GM19455 (cell line): Measurements from ENCODE around the gene ABLIM3.

Experiments used
- ATAC-seq: cut with Tn5 transposase; IDR thresholded peaks from one replicate; pipeline ENCODE4 v1.9.1; 2021; ENCODE audit not compliant: unreplicated experiment

ABLIM3 gene

DNA sequence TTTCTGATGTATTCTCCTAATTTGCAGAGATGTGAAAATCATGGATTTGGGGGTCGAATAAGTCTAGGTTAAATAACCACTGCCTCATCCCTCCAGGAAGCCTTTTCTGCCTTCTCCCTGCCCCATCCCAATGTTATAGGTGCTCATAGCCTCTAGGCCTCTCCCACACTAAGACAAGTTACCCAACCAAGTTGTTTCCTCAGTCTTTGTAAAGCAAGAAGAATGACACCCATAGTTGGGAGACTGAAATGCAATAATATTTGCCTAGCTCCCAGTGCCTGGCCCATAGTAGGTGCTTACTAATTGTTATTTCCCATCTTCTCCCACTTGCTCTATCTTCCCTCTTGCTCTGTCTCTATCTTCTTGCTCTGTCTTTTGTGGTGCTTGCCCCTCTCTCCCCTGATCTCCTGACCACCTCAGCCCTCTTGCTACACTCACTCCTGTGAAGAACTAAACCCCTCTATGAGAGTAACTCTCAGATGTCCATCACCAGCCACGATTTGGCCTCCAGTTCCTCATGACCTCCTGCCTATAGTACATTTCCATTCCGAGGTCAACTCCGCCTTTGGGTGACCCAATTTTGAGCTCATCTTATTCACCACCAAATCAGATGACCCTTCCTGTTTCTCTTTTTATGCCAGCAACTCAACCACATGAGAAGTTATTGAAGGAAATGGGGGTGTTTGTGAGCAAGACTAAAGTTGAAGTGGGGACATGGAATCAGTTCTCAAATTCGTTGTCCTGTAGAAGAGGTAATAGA, 137.3 kb downstream of the ABLIM3 start:
- no peak for ATAC-seq

DNA sequence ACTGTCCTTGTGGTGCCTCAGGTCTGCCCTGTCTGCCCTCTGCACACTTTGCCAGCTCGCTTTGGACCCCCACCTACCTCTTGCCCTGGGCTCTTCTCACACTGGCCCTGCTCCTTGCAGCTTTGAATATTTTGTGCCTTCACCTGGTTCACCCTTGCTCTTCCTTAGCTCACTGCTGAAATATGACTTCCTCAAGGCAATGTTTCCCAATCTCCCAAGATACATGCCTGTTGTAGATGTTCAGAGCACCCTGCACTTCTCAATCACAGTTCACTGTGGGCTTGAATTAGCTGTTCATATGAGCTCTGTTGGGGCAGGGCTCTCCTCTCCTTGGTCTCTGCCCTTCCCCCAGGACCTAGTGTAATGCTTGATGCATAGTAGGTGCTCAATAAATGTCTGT, 138.4 kb downstream of the ABLIM3 start:
- no peak for ATAC-seq

GRCh38 chr5:149280124-149280523, 138.8 kb downstream of the ABLIM3 start:
- no peak for ATAC-seq

GRCh38 chr5:149280802-149281201, 139.5 kb downstream of the ABLIM3 start:
- no peak for ATAC-seq

DNA sequence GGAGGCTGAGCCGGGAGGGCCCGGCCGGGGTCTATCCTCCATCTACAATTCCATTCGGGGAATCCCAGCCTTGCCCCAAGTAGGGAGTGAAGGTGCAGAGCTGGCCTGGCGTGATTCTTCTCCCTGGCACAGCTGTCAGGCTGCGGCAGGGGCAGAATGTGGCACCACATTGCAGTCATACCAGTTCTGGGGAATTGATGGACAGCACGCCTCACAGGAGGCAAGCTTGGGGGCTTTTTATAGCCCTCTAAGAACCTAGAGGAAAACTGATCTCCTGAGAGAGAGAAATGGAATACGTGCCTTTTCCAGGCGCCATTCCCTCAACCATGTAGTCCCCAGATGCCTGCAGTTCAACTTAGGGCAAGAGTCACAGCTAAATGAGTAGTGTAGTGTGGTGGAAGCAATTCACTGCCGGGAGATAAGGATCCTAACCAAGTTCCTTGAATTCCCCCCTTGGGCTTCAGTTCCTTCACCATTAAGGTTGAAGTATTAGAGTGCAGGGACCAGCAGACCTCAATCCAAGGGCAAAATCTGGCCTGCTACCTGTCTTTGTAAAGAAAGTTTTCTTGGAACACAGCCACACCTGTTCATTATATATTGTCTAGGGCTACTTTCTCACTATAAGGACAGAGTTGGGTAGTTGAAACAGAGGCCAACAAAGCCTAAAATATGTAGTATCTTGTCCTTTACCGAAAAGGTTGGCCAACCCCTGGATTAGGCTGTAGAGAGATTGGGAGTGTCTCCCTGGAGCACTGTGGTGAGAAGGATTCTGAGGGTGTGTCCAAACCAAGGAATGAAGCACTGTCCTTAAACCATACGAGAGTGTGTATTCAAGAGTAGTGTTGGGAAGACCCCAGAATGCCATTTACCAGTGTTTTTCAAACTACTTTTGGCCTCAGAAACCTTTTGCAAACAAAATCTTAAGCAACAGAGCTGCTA, 141.0 kb downstream of the ABLIM3 start:
- no peak for ATAC-seq

DNA sequence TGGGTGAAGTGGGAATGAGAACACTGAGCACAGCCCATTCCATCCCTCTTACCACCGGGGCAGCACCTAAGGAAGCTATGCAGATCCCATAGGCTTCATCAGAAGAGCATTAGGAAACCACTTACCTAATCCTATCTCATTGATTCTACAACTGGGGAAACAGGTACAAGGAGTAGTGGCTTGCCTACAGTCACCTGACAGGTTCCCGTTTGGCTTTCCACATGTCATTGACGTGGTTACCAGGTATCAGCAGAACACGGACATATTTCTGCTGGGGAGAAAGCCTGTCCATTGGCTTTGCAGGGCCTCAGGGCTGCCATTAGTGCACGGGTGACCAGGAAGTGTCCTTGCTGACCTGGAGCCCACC, 141.7 kb downstream of the ABLIM3 start:
- no peak for ATAC-seq

- ATAC-seq: no peak
These were observed 142.6 kb downstream of the ABLIM3 start for GRCh38 chr5:149283626-149284480.

- ATAC-seq: no peak
These were observed 143.2 kb downstream of the ABLIM3 start for GRCh38 chr5:149284501-149284900.

- ATAC-seq: no peak
These were observed 143.9 kb downstream of the ABLIM3 start for GRCh38 chr5:149285153-149285552.

DNA sequence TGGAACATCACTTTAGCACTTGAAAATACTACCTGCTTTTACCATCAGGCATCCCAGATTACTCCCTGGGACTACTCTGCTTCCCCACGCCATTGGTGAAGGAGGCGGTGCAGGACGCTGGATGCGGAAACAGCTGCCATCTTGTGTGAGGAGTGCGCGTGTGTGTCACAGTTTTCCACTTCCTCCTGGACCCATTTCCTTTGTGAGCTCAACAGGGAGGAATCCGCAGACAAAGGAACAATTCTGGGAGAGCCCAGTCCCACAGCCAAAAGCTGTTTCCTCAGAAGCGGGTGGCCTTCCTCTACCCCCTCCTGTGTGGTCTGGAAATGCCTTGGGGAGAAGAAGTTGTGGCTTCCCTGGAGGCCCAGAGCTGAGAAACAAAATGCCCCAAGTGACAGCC, 147.1 kb downstream of the ABLIM3 start:
- ATAC-seq: no peak

- no peak for ATAC-seq
These were observed 148.0 kb downstream of the ABLIM3 start for GRCh38 chr5:149289301-149289700.

GRCh38 chr5:149294872-149295829, 153.9 kb downstream of the ABLIM3 start:
- ATAC-seq: no peak

DNA sequence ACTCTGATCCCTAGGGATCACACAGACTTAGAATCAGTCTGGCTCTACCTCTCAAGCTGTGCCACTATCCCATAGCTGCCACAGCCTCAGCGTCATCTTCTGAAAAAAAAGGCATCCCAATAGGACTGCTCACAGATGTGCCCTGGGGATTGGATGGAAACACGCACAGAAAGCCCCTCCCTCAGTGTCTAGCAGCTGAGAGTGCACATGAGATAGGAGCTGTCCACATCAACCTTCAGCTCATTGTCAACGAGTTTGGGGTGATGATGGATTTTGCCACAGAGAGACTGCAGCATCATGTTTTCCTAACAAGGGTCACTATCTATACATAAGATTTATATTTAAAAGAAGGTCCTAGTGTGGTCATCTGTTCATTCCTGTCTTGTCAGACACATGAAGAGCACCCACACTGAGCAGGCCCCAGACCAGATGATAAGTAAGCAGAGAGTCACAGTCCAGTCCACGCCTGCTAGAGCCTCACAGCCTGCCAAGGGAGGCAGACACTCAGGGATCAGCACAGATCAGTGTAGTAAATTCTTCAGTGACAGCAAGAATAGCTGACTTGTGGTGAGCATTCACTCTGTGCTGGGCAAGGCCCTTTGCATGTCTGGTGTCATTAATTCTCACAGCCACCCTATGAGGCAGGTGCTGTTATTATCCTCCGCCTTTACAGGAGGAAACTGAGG, 156.2 kb downstream of the ABLIM3 start:
- no peak for ATAC-seq

GRCh38 chr5:149298163-149298562, 156.9 kb downstream of the ABLIM3 start:
- ATAC-seq: no peak

DNA sequence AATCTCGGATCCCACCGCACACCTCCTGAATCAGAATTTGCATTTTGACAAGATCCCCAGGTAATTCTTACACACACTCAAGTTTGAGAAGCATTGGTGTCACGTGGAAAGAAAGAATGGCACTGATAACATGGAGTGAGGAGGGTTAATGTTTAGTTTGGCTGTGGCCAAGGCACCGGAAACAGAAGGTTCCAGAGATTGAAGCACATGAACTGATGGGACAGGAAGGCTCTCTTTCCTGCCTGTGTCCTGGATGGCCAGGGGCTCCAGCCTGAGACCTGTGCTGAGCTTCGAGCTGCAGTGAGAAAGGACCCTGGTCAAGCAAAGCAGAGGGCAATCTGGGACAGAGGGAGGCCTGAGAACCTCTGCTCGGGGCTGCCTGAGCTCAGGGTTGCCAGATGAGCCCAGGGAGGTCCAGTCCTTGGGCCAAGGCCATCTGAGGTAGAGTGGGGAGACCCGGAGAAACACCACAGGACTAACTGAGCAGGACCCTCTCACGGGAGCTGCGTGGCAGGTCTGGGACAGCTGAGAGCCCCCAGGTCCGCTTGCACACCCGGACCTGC, 157.6 kb downstream of the ABLIM3 start:
- ATAC-seq: no peak

GRCh38 chr5:149299451-149300054, 158.3 kb downstream of the ABLIM3 start:
- no peak for ATAC-seq

DNA sequence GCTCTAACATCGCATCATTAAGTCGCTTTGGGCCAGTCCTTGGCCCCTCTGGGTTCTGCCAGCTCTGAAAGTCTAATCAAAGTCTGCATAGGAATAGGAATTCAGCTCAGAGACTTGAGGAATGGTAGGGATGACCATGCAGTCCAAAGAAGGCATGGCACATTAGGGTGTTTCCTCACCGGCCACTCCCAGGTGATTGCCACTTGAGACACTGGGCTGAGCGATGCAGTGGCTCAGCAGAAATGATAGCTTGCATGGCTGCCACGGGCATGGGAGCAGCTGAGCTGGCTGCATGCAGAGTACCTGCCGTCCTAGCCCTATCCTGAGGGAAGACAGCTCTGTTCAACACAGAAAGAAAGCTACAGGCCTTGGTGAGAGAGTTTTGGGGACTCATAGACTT, 159.1 kb downstream of the ABLIM3 start:
- no peak for ATAC-seq

- no peak for ATAC-seq
These were observed 159.9 kb downstream of the ABLIM3 start for GRCh38 chr5:149301049-149301743.
